ENCODE measurements around the gene KCNQ1OT1. TPM values are rescaled to one million over a fixed set of nuclear protein-coding genes. Genes with fewer than 3 reads are reported as not detected.
"Not testable (repeated sequence)": the region's sequence is repeated elsewhere in the genome, so short reads cannot be mapped to it uniquely, and the experiment has no call there.

KCNQ1OT1 gene
- total RNA-seq, 1 experiment from 2014 or later = 0.57 TPM

- no peak for DNase-seq (ENCODE audit: low read depth)
Measured at GRCh38 chr11:2655016-2655719, 44.6 kb downstream of the KCNQ1OT1 start.

GRCh38 chr11:2653930-2654739 lies 45.7 kb downstream of the KCNQ1OT1 start:
- peak; percentile 78 for DNase-seq (ENCODE audit: low read depth)

GRCh38 chr11:2653198-2653551 lies 46.6 kb downstream of the KCNQ1OT1 start:
- DNase-seq (ENCODE audit: low read depth) = no peak

DNA sequence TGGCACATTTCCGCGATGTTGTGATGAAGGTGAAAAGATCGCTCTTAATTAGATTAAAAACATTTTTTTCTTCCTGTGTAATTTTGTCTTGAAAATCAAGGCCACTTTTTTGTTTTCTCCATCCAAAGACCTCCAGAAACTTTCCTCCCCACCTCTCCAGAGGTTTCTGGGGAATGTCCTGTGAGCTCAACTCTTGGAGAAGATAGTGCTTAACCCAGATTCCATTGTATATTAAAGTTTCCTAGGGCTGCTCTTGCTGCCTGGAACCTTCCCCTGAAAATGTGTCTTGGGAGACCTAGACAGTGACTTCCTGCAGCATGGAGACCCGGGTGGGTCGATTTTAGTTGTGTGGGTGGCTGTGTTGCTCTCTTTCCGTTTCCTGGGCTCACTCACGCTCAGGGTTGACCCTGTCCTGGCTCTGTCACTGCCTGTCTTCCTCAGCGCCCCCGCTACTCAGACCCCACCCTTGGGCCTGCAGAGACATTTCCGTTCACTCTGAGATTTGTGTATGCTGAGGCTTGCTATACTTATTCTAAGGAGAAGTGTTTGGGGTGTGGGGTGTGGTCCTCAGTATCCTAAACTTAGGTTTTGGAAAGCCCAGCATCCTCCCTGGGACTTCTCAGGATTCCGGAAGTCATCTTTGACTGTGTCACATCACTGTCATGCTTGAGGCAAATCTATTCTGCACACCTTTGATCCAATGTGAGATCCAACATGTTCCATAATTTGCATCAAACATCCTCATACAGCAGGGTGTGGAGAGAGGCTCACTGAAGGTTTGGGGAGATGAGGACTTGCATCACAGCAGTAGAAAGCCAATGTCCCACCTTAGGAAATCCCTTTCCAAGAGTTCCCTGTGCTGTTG lies 47.2 kb downstream of the KCNQ1OT1 start:
- no peak for DNase-seq (ENCODE audit: low read depth)

- no peak for DNase-seq (ENCODE audit: low read depth)
Measured at GRCh38 chr11:2651826-2652271, 47.9 kb downstream of the KCNQ1OT1 start.

GRCh38 chr11:2651054-2651617 lies 48.7 kb downstream of the KCNQ1OT1 start:
- DNase-seq (ENCODE audit: low read depth) = no peak

DNA sequence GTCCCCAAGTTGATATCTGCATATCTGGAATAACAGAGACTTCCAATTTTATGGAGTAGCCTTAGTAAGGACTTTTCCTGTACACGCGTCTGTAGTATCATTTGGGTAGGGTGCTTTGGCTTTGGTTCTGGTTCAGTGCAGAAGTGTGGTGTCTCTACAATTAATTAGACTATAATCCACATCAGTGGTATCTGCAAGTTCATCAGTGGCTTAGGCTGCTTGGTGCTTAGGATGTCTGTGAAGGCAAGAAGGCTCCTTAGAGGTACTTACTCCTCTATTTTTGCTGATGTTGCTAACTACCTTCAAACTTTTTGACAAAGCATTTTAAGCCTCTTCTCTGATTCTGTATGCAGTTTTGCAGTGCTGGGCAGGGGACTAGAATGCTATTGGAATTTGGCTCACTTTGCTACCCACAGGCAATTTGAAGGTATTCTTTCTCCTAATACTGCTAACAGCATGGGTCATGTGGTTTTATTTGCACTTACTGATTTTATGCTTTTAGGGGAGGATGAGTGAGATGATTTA lies 49.4 kb downstream of the KCNQ1OT1 start:
- DNase-seq (ENCODE audit: low read depth) = no peak

GRCh38 chr11:2649848-2650247 lies 49.9 kb downstream of the KCNQ1OT1 start:
- DNase-seq (ENCODE audit: low read depth) = no peak

DNA sequence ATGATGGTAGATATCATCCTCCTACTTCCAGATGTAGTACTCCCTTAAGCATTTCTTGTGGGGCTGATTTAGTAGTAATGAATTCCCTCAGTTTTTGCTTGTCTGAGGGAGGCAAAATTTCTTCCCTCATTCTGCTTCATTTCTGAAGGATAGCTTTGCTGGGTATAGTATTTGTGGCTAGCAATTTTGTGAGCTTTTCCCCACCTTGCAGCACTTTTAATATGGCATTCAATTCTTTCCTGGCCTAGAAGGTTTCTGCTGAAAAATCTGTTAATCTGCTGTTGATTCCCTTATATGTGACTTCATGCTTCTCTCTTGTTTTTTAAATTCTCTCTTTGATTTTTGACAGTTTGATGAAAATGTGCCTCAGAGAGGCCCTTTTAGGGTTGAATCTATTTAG lies 50.4 kb downstream of the KCNQ1OT1 start:
- DNase-seq (ENCODE audit: low read depth) = no peak

DNA sequence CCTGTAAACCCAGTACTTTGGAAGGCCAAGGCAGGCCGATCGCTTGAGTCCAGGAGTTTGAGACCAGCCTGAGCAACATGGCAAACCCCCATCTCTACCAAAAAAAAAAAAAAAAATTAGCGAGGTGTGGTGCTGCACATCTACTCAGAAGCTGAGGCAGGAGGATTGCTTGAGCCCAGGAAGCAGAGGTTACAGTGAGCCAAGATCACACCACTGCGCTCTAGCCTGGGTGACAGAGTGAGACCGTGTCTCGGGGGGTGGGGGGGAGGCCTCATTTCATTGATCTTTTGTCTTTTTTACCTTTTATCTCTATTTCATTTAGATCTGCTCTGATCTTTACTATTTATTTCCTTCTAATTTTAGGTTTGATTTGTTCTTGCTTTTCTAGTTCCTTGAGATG lies 51.8 kb downstream of the KCNQ1OT1 start:
- no peak for DNase-seq (ENCODE audit: low read depth)

DNA sequence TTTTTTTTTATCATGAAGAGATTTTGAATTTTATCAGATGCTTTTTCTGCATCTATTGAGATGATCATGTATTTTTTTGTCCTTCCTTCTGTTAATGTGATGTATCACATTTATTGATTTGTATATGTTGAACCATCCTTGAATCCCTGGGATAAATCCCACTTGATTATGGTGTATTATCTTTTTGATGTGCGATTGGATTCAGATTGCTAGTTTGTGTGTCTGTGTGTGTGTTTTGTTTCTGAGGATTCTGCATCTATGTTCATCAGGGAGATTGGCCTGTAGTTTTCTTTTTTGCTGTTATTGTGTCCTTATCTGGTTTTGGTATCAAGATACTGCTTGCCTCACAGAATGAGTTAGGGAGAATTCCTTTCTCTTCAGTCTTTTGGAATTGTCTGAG lies 52.6 kb downstream of the KCNQ1OT1 start:
- no peak for DNase-seq (ENCODE audit: low read depth)

GRCh38 chr11:2645779-2646118 lies 54.0 kb downstream of the KCNQ1OT1 start:
- no peak for DNase-seq (ENCODE audit: low read depth)

DNA sequence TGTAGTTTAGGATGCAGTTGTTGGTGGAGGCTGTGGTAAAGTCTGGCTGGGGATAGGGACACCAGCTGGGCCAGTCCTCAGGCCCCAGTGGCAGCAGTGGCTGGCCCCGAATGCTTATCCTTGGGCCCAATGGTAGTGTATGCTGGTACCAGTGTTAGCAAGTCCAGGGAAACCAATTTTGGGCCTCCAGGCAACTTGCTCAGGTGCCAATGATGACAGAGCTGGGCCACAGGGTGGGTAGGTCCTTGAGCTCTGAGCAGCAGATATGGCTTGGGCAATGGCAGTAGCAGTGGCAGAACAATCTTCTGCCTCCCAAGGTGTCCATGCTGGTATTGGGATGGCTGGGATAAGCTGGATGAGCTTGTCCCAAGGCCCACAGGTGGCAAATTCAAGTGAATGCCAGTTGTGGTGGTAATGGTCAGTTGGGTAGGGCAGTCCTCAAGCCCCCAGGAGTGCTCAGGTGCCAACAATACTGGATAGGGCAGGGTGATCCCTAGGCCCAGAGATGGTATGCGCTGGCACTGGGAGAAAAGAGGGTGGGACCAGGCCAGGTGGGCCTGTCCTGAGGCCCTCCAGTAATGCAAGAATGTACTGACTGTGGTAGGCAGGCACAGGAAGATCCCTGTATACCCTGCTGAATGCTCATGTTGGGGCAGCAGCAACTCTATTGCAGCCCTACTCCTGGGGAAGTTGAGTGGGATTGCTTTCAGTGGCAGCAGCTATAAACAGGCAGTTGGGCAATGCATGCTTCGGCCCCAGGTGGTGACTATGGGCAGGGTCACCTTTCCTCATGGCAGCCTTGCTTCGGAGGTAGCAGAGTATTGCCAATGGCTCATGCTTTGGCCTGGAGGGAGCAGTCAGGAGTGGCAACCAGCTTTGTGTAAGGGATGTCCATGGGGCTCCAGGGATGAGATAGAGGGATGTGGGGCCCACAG lies 54.7 kb downstream of the KCNQ1OT1 start:
- no peak for DNase-seq (ENCODE audit: low read depth)

- DNase-seq (ENCODE audit: low read depth) = no peak
Measured at GRCh38 chr11:2643746-2644145, 56.0 kb downstream of the KCNQ1OT1 start.

- no peak for DNase-seq (ENCODE audit: low read depth)
Measured at GRCh38 chr11:2641623-2642022, 58.2 kb downstream of the KCNQ1OT1 start.

- DNase-seq (ENCODE audit: low read depth) = not testable (repeated sequence)
Measured at GRCh38 chr11:2639763-2640162, 60.0 kb downstream of the KCNQ1OT1 start.

DNA sequence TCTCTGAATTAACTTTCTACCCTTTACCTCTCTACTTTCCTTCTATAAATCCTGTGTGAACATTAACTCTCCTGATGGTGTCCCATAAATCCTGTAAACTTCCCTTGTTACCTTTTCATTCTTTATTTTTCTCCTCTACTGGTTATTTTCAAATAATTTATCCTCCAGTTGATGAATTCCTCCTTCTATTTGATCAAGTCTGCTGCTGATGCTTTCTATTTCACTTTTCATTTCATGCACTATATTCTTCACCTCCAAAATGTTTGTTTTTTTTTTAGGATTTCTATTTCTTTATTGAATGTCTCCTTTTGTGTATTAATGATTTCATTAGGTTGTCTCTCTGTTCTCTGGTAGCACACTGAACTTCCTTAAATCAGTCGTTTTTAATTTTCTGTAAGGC lies 68.6 kb downstream of the KCNQ1OT1 start:
- DNase-seq (ENCODE audit: low read depth) = no peak

GRCh38 chr11:2630679-2631078 lies 69.1 kb downstream of the KCNQ1OT1 start:
- DNase-seq (ENCODE audit: low read depth) = no peak

GRCh38 chr11:2625183-2625582 lies 74.6 kb downstream of the KCNQ1OT1 start:
- no peak for DNase-seq (ENCODE audit: low read depth)

DNA sequence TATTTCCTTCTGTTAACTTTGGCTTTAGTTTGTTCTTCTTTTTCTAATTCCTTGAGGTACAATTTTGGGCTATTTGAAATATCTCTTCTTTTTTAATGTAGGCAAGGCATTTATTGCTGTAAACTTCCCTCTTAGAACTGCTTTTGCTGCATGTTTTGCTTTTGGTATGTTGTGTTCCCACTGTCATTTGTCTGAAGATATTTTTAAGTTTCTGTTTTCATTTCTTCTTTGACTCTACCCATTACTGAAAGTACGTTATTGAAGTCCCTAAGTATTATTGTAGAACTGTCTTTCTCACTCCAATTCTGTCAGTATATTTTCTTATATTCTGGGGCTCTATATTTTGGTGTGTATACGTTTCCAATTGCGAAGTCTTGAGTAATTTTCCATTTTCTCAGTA lies 77.9 kb downstream of the KCNQ1OT1 start:
- DNase-seq (ENCODE audit: low read depth) = no peak
